Lower leg skin (tissue), 3 donors: ENCODE measurements around the gene ERC2.

Experiments
- CTCF ChIP-seq, 3 donors: fragments of 450-650 bp; IDR thresholded peaks; one replicate each; pipeline ENCODE4 v1.5.1; 2016; ENCODE audit warnings: antibody characterized with exemption in 3 of 3, mild to moderate bottlenecking in 3 of 3, moderate library complexity in 2 of 3
- POLR2A ChIP-seq, 2 donors: fragments of 450-650 bp; IDR thresholded peaks; one replicate each; pipeline ENCODE4 v1.6.1; 2016 to 2017; ENCODE audit warnings: antibody characterized with exemption in 2 of 2, mild to moderate bottlenecking in 1 of 2, moderate library complexity in 1 of 2

- no peak for TF ChIP-seq POLR2A (IDR thresholded peaks at IDR 0.05)
- TF ChIP-seq CTCF (IDR thresholded peaks at IDR 0.05) = no peak
Observed at GRCh38 chr3:55576621-55577388, 891.5 kb downstream of the ERC2 start.
